ENCODE measurements around the gene CSAD. TPM values are rescaled to one million over a fixed set of nuclear protein-coding genes. Genes with fewer than 3 reads are reported as not detected.

The CSAD gene
- total RNA-seq, 2 donors from 2014 or later: 70.8 to 89.5 TPM

GRCh38 chr12:53128780-53129569, 51.8 kb downstream of the CSAD start:
- no peak for ATAC-seq (ENCODE audit: insufficient number of reproducible peaks, low FRiP score, low read depth)

GRCh38 chr12:53127169-53127568, 53.6 kb downstream of the CSAD start:
- Histone ChIP-seq H3K36me3 (no peaks in the 10 kb centered on the region), H3K4me3 (no peak overlapping the region), H3K4me1 (ENCODE audit: control insufficient read depth in 1 of 2, low read depth in 2 of 2) (peaks cover 0 to 8% of the 10 kb centered on the region in 2 donors), H3K27ac (no peak overlapping the region), H3K9me3 (no peaks in the 10 kb centered on the region), H3K27me3 (replicated peaks; ENCODE audit: insufficient read depth) (no peaks in the 10 kb centered on the region)
- TF ChIP-seq CTCF (IDR thresholded peaks at IDR 0.05): no peak
- no peak for DNase-seq (ENCODE audit: low spot score)
- ATAC-seq (ENCODE audit: insufficient number of reproducible peaks, low FRiP score, low read depth): no peak

More at GRCh38 chr12:53128780-53129569, 51.8 kb downstream of the CSAD start:
- TF ChIP-seq CTCF (IDR thresholded peaks at IDR 0.05): no peak
- Histone ChIP-seq H3K4me1 (ENCODE audit: control insufficient read depth in 1 of 2, low read depth in 2 of 2) (peaks cover 0 to 8% of the 10 kb centered on the region in 2 donors), H3K4me3 (no peak overlapping the region), H3K9me3 (no peaks in the 10 kb centered on the region), H3K27ac (no peak overlapping the region), H3K36me3 (no peaks in the 10 kb centered on the region), H3K27me3 (replicated peaks; ENCODE audit: insufficient read depth) (no peaks in the 10 kb centered on the region)
- DNase-seq (ENCODE audit: low spot score): no peak

- H3K27me3 ChIP-seq (replicated peaks; ENCODE audit: insufficient read depth): no peaks in the 10 kb centered on the region
- H3K9me3 ChIP-seq: no peaks in the 10 kb centered on the region
- ATAC-seq (ENCODE audit: insufficient number of reproducible peaks, low FRiP score, low read depth) (no peak), DNase-seq (ENCODE audit: low spot score) (no peak)
- H3K36me3 ChIP-seq: no peaks in the 10 kb centered on the region
- no peak for TF ChIP-seq CTCF (IDR thresholded peaks at IDR 0.05)
- H3K4me1 ChIP-seq (ENCODE audit: control insufficient read depth in 1 of 2, low read depth in 2 of 2): no peaks in the 10 kb centered on the region
- no peak overlapping the region for H3K4me3 ChIP-seq
- H3K27ac ChIP-seq: no peak overlapping the region
Observed at GRCh38 chr12:53124352-53124723, 56.4 kb downstream of the CSAD start.

DNA sequence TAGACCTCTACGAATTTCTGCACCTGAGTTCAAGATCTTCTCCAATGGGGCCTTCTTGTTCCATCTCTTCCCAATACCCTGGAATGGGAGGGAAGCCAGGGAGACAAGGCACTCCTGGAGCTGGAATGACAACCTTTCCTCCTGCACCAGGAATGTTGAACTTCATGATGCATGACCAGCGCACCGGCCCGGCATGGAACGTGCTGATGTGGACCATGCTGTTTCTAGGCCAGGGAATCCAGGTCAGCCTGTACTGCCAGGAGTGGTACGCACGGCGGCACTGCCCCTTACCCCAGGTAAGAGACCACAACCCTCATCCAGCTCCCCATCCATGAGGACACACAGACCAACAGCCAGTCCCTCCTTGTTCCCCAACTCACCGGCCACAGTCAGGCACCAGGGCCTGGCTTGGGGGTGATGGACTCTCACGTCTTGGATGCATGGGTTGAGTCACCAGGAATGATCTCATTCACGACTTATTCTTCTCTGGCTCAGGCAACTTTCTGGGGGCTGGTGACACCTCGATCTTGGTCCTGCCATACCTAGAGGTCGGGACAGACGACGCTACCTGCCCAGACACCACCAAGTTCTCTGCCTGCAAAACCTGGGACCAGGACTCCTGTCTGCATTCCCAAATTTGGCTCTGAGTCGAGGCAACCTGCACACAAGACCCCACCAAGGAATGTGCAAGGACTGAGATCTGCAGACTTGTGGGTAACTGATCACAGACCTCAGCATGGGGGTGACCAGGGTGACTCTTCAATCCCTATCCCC, 57.0 kb downstream of the CSAD start:
- DNase-seq (ENCODE audit: low spot score): no peak
- no peaks in the 10 kb centered on the region for H3K36me3 ChIP-seq
- no peaks in the 10 kb centered on the region for H3K9me3 ChIP-seq
- no peak for ATAC-seq (ENCODE audit: insufficient number of reproducible peaks, low FRiP score, low read depth)
- H3K27ac ChIP-seq: no peak overlapping the region
- no peak for TF ChIP-seq CTCF (IDR thresholded peaks at IDR 0.05)
- H3K4me3 ChIP-seq: no peak overlapping the region
- H3K27me3 ChIP-seq (replicated peaks; ENCODE audit: insufficient read depth): no peaks in the 10 kb centered on the region
- no peaks in the 10 kb centered on the region for H3K4me1 ChIP-seq (ENCODE audit: control insufficient read depth in 1 of 2, low read depth in 2 of 2)

DNA sequence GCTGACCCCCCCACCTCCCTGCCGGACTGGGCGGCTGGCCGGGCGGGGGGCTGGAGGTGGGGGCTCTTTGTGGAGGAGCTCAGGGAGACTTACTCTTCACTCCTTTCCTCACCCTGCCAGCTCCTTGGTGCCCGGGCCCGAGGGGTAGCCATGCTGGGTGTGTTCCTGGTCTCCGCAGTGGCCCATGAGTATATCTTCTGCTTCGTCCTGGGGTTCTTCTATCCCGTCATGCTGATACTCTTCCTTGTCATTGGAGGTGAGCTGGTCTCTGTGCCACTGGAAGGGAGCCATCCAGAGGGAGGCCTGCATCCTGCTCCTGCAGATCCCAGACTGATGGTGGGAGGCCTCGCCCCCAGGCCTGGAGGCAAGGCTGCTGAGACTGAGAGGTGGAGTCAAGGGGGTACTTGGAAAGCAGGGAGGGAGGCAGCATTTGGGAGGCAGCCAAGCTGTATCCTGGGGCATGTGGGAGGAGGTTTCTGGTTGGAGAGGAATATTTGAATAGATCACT, 57.7 kb downstream of the CSAD start:
- TF ChIP-seq CTCF (IDR thresholded peaks at IDR 0.05): no peak
- no peaks in the 10 kb centered on the region for H3K4me1 ChIP-seq (ENCODE audit: control insufficient read depth in 1 of 2, low read depth in 2 of 2)
- no peak overlapping the region for H3K27ac ChIP-seq
- H3K27me3 ChIP-seq (replicated peaks; ENCODE audit: insufficient read depth): no peaks in the 10 kb centered on the region
- no peak overlapping the region for H3K4me3 ChIP-seq
- ATAC-seq (ENCODE audit: insufficient number of reproducible peaks, low FRiP score, low read depth): no peak
- DNase-seq (ENCODE audit: low spot score): no peak
- H3K9me3 ChIP-seq: no peaks in the 10 kb centered on the region
- H3K36me3 ChIP-seq: no peaks in the 10 kb centered on the region

Measured in thoracic aorta (tissue), 2 donors.